Caki2 (cell line): ENCODE data around the gene UQCR11. TPM values are rescaled to one million over a fixed set of nuclear protein-coding genes. Genes with fewer than 3 reads are reported as not detected.

Experiments used
- DNase-seq: peaks from one replicate; pipeline ENCODE4 v3.0.0-alpha.2; 2015; ENCODE audit warnings: low read depth
- in situ Hi-C: cut with HindIII; loops from 2 replicates; pipeline ENCODE4 v1.10.0; 2016; ENCODE audit warnings: low sequenced_read_pairs, low pct_unique_long_range_greater_than_20kb, mixed read lengths
- total RNA-seq: library from RNA; depleted of rRNA; stranded (reverse); fragments of >200 nt; shearing (Covaris generic); gene quantifications from 2 replicates; pipeline ENCODE4 v1.2.3, GENCODE V29; 2014; ENCODE audit warnings: low replicate concordance; rRNA removed

UQCR11 gene
- total RNA-seq, 1 experiment from 2014 or later = 105 TPM

GRCh38 chr19:1558552-1558951, 46.7 kb downstream of the UQCR11 start:
- in situ Hi-C loops = no loop called here
- DNase-seq = no peak

GRCh38 chr19:1556390-1557070, 48.7 kb downstream of the UQCR11 start:
- in situ Hi-C loops = no loop called here
- DNase-seq = no peak

DNA sequence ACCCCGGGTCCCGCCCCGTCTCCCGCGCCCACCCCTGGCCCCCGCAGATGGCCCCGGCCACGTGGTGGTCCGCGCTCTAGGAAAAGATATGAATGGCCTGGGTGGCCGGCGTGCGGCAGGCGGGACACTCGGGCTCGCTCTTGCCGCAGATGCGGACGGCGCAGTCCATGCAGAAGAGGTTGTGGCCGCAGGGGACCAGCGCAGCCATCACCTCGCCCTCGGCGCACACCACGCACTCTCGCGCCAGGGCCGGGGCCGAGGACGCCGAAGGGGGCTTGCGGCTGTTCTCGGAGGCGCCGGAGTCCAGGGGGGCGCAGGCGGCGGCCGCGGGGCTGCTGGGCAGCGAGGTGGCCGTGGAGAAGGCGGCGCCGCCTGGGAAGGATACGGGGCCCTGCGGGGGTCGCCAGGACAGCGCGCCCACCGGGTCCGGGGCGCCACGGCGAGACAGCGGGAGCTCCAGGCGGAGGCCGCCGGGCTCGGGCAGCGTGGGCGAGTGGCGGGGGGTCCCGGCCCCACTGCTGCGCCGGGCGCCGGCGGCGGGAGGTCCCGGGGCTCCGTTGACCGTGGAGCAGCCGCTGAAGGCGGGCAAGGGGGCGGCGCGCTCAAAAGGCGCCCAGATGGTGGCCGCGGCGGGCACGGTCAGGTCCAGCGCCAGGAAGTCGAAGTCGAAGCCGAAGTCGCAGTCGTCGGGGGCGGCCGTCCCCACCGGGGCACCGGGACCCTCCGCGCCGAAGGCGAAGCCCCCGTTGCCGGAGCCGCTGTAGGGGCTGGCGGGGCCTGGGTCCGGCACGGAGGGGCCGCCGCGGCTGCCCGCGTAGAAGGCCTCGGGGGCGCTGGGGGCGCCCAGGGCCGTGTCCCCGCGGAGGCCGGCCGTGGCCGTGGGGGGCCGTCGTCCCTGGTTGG, 49.5 kb downstream of the UQCR11 start:
- in situ Hi-C loops = no loop called here
- no peak for DNase-seq

GRCh38 chr19:1554968-1555367, 50.3 kb downstream of the UQCR11 start:
- in situ Hi-C loops = no loop called here
- DNase-seq = no peak

DNA sequence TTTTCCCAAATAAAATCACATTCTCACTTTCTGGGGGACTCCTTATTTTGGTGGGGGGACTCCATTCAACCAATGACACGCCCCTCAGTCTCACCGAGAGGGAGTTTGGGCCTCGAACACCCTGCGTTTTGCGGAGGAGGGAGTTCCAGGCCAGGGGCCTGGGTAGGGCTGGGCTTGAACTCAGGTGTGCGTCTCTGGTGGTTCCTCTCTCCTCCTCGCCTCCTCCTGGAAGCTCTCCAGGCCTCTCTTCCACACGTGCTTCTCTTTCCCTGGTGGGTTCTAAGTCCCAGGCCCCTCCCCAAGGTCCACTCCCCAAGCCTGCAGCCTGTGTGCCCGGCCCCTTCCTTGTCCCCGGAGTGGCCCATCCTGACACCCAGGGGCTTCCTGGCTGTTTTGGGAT, 51.8 kb downstream of the UQCR11 start:
- DNase-seq = no peak
- in situ Hi-C loops = no loop called here

- DNase-seq = no peak
- in situ Hi-C loops = no loop called here
Observed at GRCh38 chr19:1551068-1552040, 53.9 kb downstream of the UQCR11 start.

- in situ Hi-C loops = no loop called here
- no peak for DNase-seq
Observed at GRCh38 chr19:1549332-1549945, 55.8 kb downstream of the UQCR11 start.

Other genes starting within 250 kb of the UQCR11 start
- gene NDUFS7, start 221.6 kb downstream of the UQCR11 start, total RNA-seq = 43.2 and 58.6 TPM in 2 replicates
- 25.5 and 68.1 TPM in 2 replicates for gene GAMT, start 203.9 kb downstream of the UQCR11 start, total RNA-seq
- 80.1 and 97.4 TPM in 2 replicates for gene DAZAP1, start 197.9 kb downstream of the UQCR11 start, total RNA-seq
- 347 and 450 TPM in 2 replicates for gene RPS15, start 167.1 kb downstream of the UQCR11 start, total RNA-seq
- not detected in 2 replicates for gene APC2, start 155.3 kb downstream of the UQCR11 start, total RNA-seq
- 28.0 and 29.1 TPM in 2 replicates for gene C19orf25, start 126.2 kb downstream of the UQCR11 start, total RNA-seq
- gene PCSK4, start 115.1 kb downstream of the UQCR11 start, total RNA-seq = 2.1 and 3.0 TPM in 2 replicates
- 4.1 and 7.4 TPM in 2 replicates for gene REEP6, start 114.3 kb downstream of the UQCR11 start, total RNA-seq
- not detected in 2 replicates for gene ADAMTSL5, start 92.4 kb downstream of the UQCR11 start, total RNA-seq
- gene PLK5, start 81.4 kb downstream of the UQCR11 start, total RNA-seq = not detected in 2 replicates
- gene MEX3D, start 37.1 kb downstream of the UQCR11 start, total RNA-seq = 60.3 and 67.4 TPM in 2 replicates
- 65.2 and 100 TPM in 2 replicates for gene MBD3, start 12.6 kb downstream of the UQCR11 start, total RNA-seq
- gene TCF3, start 47.2 kb upstream of the UQCR11 start, total RNA-seq = 40.2 and 65.0 TPM in 2 replicates
- gene ONECUT3, start 148.0 kb upstream of the UQCR11 start, total RNA-seq = not detected in 2 replicates
- 5.3 and 11.9 TPM in 2 replicates for gene ATP8B3, start 206.8 kb upstream of the UQCR11 start, total RNA-seq
- 10.5 and 14.4 TPM in 2 replicates for gene REXO1, start 243.0 kb upstream of the UQCR11 start, total RNA-seq